CD14-positive monocyte (primary cell): ENCODE results near the gene MEIS1. TPM values are rescaled to one million over a fixed set of nuclear protein-coding genes. Genes with fewer than 3 reads are reported as not detected.

Experiments used
- DNase-seq, 3 donors: peaks; one replicate each; pipeline ENCODE4 v3.0.0-alpha.2; 2011 to 2022
- H2AFZ ChIP-seq: 2 replicates; pipeline ENCODE4 v1.6.0; 2012; ENCODE audit warnings: mild to moderate bottlenecking, low read depth, low read length, inconsistent platforms; ENCODE audit not compliant: insufficient read depth, poor library complexity, severe bottlenecking
- H3K27ac ChIP-seq, 2 donors: 1 replicate in 1 of 2; 2 replicates in 1 of 2; pipeline ENCODE4 v1.5.1; 2012 to 2013; ENCODE audit warnings: low read length in 2 of 2, control low read depth in 1 of 2, inconsistent platforms in 1 of 2, low read depth in 1 of 2, mild to moderate bottlenecking in 1 of 2
- H3K27me3 ChIP-seq, 2 donors: one replicate each; pipeline versions ENCODE4 v1.6.0 to v1.6.1; 2011 to 2013; ENCODE audit warnings: low read length in 2 of 2; ENCODE audit not compliant: control insufficient read depth in 2 of 2, insufficient read depth in 2 of 2
- H3K36me3 ChIP-seq, 2 donors: replicated peaks in 1 of 2; 1 replicate in 1 of 2; 2 replicates in 1 of 2; pipeline versions ENCODE4 v1.5.1 to v1.6.1; 2012 to 2013; ENCODE audit warnings: low read length in 2 of 2, control low read depth in 1 of 2, inconsistent platforms in 1 of 2, mild to moderate bottlenecking in 1 of 2; ENCODE audit not compliant: insufficient read depth in 2 of 2, control insufficient read depth in 1 of 2
- H3K4me1 ChIP-seq, 2 donors: 1 replicate in 1 of 2; 2 replicates in 1 of 2; pipeline versions ENCODE4 v1.5.1 to v1.6.1; 2012 to 2013; ENCODE audit warnings: low read length in 2 of 2, control low read depth in 1 of 2, inconsistent platforms in 1 of 2, mild to moderate bottlenecking in 1 of 2, moderate library complexity in 1 of 2; ENCODE audit not compliant: insufficient read depth in 2 of 2, control insufficient read depth in 1 of 2
- H3K4me2 ChIP-seq: replicated peaks from 2 replicates; pipeline ENCODE3; 2012; ENCODE audit warnings: low read length, moderate library complexity, mild to moderate bottlenecking; ENCODE audit not compliant: poor library complexity, severe bottlenecking; ENCODE audit errors: extremely low read depth
- H3K4me3 ChIP-seq, 3 experiments: fragments of 200-600 bp in 1 of 3; sonication (generic) in 1 of 3; replicated peaks in 1 of 3; 1 replicate in 2 of 3; 2 replicates in 1 of 3; pipeline ENCODE4 v1.5.1; 2011 to 2013; ENCODE audit warnings: low read length in 3 of 3, mild to moderate bottlenecking in 3 of 3, control low read depth in 2 of 3, low read depth in 2 of 3, inconsistent platforms in 1 of 3, moderate library complexity in 1 of 3
- H3K79me2 ChIP-seq: 2 replicates; pipeline ENCODE4 v1.6.0; 2012; ENCODE audit warnings: mild to moderate bottlenecking, control low read depth, inconsistent platforms, low read length, moderate library complexity; ENCODE audit not compliant: insufficient read depth
- H3K9ac ChIP-seq: 2 replicates; pipeline ENCODE4 v1.6.0; 2017; ENCODE audit warnings: low read length, mild to moderate bottlenecking; ENCODE audit not compliant: insufficient read depth, poor library complexity, severe bottlenecking
- H3K9me3 ChIP-seq, 2 donors: replicated peaks in 1 of 2; 1 replicate in 1 of 2; 2 replicates in 1 of 2; pipeline versions ENCODE4 v1.5.1 to v1.6.1; 2012 to 2013; ENCODE audit warnings: low read length in 2 of 2, control low read depth in 1 of 2; ENCODE audit not compliant: control insufficient read depth in 1 of 2, insufficient read depth in 1 of 2
- H4K20me1 ChIP-seq: 2 replicates; pipeline ENCODE4 v1.6.0; 2012; ENCODE audit warnings: mild to moderate bottlenecking, low read length, control low read depth, moderate library complexity; ENCODE audit not compliant: insufficient read depth
- H3K27ac Mint-ChIP-seq, 7 donors: one replicate each; pipeline ENCODE4 v1.8.0; 2020; ENCODE audit warnings: mild to moderate bottlenecking in 7 of 7, mixed read lengths in 7 of 7, moderate library complexity in 6 of 7, inconsistent platforms in 2 of 7
- H3K27me3 Mint-ChIP-seq, 3 donors: one replicate each; pipeline ENCODE4 v1.8.0; 2021 to 2022; ENCODE audit warnings: low read depth in 3 of 3, mild to moderate bottlenecking in 3 of 3, mixed read lengths in 3 of 3, moderate library complexity in 3 of 3, inconsistent platforms in 1 of 3
- H3K36me3 Mint-ChIP-seq, 2 donors: one replicate each; pipeline ENCODE4 v1.8.0; 2020; ENCODE audit warnings: mixed read lengths in 2 of 2, inconsistent platforms in 1 of 2, mild to moderate bottlenecking in 1 of 2
- H3K4me1 Mint-ChIP-seq: one replicate; pipeline ENCODE4 v1.8.0; 2020; ENCODE audit warnings: mild to moderate bottlenecking, mixed read lengths
- H3K4me3 Mint-ChIP-seq, 2 donors: one replicate each; pipeline ENCODE4 v1.8.0; 2020; ENCODE audit warnings: mild to moderate bottlenecking in 2 of 2, mixed read lengths in 2 of 2, moderate library complexity in 1 of 2
- H3K9me3 Mint-ChIP-seq, 7 donors: one replicate each; pipeline ENCODE4 v1.8.0; 2020 to 2022; ENCODE audit warnings: mixed read lengths in 7 of 7, mild to moderate bottlenecking in 6 of 7, moderate library complexity in 6 of 7, inconsistent platforms in 2 of 7
- WGBS: methylation state at CpG from one replicate; pipeline ENCODE4 v1.1.5; 2013; ENCODE audit warnings: missing lambda C conversion rate; ENCODE audit not compliant: insufficient coverage; 5-methylcytosine and 5-hydroxymethylcytosine counted together
- intact Hi-C, 2 donors: fragments of 100-400 bp; cut with micrococcal nuclease; formaldehyde crosslinking; loops; one replicate each; pipeline versions ENCODE4 v1.15.0 to v1.15.1; 2023
- polyA plus RNA-seq, 3 donors: library from polyadenylated mRNA; depleted of rRNA in 1 of 3; unstranded in 2 of 3; stranded (reverse) in 1 of 3; fragments of 300-500 nt in 2 of 3; fragments of >200 nt in 1 of 3; fragmentation: Illumina TruSeq in 2 of 3; gene quantifications; 1 replicate in 2 of 3; 2 replicates in 1 of 3; pipeline ENCODE4 v1.2.3, GENCODE V29; 2012 to 2021
- TF ChIP-seq, protein P1 (sequence below): fragments of 200-600 bp; IDR thresholded peaks from one replicate; pipeline ENCODE4 v1.8.0; 2022; ENCODE audit warnings: antibody characterized with exemption, mild to moderate bottlenecking

The MEIS1 gene
- polyA plus RNA-seq, 3 donors = 0.09 to 0.40 TPM; not detected in 1

- peak overlapping the region in 1 of 2 donors; percentile 99 for H3K4me3 Mint-ChIP-seq
- no peaks in the 10 kb centered on the region for H3K36me3 ChIP-seq
- no peak overlapping the region for H2AFZ ChIP-seq
- H4K20me1 ChIP-seq = no peaks in the 10 kb centered on the region
- no peaks in the 10 kb centered on the region for H3K79me2 ChIP-seq
- H3K4me1 ChIP-seq = peaks cover 35 to 84% of the 10 kb centered on the region in 2 donors
- intact Hi-C loops = loop anchor here in 1 of 2 donors (10.0 kb wide), 2 partner anchors 139 to 1409 kb away; no protein-coding TSS in a partner anchor
- no peak overlapping the region for H3K9ac ChIP-seq
- no peak overlapping the region for H3K27ac ChIP-seq
- peaks cover 0 to 32% (median 28%) of the 10 kb centered on the region in 7 donors for H3K9me3 Mint-ChIP-seq
- TF ChIP-seq, protein P1, sequence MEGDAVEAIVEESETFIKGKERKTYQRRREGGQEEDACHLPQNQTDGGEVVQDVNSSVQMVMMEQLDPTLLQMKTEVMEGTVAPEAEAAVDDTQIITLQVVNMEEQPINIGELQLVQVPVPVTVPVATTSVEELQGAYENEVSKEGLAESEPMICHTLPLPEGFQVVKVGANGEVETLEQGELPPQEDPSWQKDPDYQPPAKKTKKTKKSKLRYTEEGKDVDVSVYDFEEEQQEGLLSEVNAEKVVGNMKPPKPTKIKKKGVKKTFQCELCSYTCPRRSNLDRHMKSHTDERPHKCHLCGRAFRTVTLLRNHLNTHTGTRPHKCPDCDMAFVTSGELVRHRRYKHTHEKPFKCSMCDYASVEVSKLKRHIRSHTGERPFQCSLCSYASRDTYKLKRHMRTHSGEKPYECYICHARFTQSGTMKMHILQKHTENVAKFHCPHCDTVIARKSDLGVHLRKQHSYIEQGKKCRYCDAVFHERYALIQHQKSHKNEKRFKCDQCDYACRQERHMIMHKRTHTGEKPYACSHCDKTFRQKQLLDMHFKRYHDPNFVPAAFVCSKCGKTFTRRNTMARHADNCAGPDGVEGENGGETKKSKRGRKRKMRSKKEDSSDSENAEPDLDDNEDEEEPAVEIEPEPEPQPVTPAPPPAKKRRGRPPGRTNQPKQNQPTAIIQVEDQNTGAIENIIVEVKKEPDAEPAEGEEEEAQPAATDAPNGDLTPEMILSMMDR = no peak
- H3K27me3 ChIP-seq = peaks cover 72 to 97% of the 10 kb centered on the region in 2 donors
- H3K27me3 Mint-ChIP-seq = peaks cover 94 to 97% (median 96%) of the 10 kb centered on the region in 3 donors
- no peak overlapping the region for H3K27ac Mint-ChIP-seq
- WGBS = no CpG with 5 or more reads among the region's 2 CpGs
- H3K4me3 ChIP-seq = peak overlapping the region in 1 of 3 experiments; percentile 95
- H3K4me1 Mint-ChIP-seq = peaks cover 80% of the 10 kb centered on the region
- H3K4me2 ChIP-seq = peak overlapping the region; percentile 98
- peaks cover 4 to 14% of the 10 kb centered on the region in 2 donors for H3K9me3 ChIP-seq
- peaks cover 17 to 24% of the 10 kb centered on the region in 2 donors for H3K36me3 Mint-ChIP-seq
- DNase-seq = no peak
These were observed 1.0 kb downstream of the MEIS1 start for GRCh38 chr2:66435963-66436362.

DNA sequence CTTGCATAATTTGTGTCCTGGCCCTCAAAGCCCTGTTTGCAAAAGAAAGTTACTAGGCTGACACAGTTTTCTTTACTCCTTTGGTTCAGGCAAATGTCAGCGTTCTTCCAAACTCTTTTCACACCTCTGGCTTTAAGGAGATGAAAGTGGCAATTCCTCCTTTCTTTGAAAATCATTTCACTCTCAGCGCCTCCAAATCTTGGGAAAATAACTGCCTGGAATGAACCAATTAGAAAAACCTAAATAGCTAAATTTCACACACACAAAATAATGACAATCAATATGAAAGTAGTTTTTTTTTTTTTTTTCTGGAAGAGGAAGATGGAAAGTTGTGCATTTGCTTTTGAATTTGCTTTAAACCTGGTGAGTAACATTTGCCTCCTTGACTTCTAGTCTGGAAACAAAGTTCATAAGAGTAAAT, 1.7 kb downstream of the MEIS1 start:
- peaks cover 80% of the 10 kb centered on the region for H3K4me1 Mint-ChIP-seq

More for the DNA sequence above, 1.7 kb downstream of the MEIS1 start:
- H4K20me1 ChIP-seq = no peaks in the 10 kb centered on the region
- H3K27ac ChIP-seq = no peak overlapping the region
- Mint-ChIP-seq H3K9me3 (peaks cover 0 to 32% (median 28%) of the 10 kb centered on the region in 7 donors), H3K36me3 (peaks cover 18 to 24% of the 10 kb centered on the region in 2 donors), H3K27ac (no peak overlapping the region), H3K27me3 (peaks cover 95 to 97% (median 97%) of the 10 kb centered on the region in 3 donors), H3K4me3 (peak overlapping the region in 1 of 2 donors; percentile 99)
- no CpG with 5 or more reads among the region's 2 CpGs for WGBS
- H3K27me3 ChIP-seq = peaks cover 77 to 97% of the 10 kb centered on the region in 2 donors
- peak overlapping the region in 1 of 3 experiments; percentile 5 for H3K4me3 ChIP-seq
- DNase-seq = no peak
- TF ChIP-seq, protein P1 = no peak
- no peak overlapping the region for H3K4me2 ChIP-seq
- no peaks in the 10 kb centered on the region for H3K36me3 ChIP-seq
- H2AFZ ChIP-seq = no peak overlapping the region
- peaks cover 4 to 14% of the 10 kb centered on the region in 2 donors for H3K9me3 ChIP-seq
- H3K4me1 ChIP-seq = peaks cover 35 to 84% of the 10 kb centered on the region in 2 donors
- intact Hi-C loops = loop anchor here in 1 of 2 donors (10.0 kb wide), 2 partner anchors 138 to 1408 kb away; no protein-coding TSS in a partner anchor
- H3K9ac ChIP-seq = no peak overlapping the region
- no peaks in the 10 kb centered on the region for H3K79me2 ChIP-seq
